Kidney epithelial cell (primary cell): ENCODE measurements around the gene PRTN3. TPM values are rescaled to one million over a fixed set of nuclear protein-coding genes. Genes with fewer than 3 reads are reported as not detected.
A peak's percentile ranks its signal among the peaks of the same experiment; 100 is the strongest.

Experiments
- DNase-seq: peaks from one replicate; pipeline ENCODE4 v3.0.0-alpha.2; 2010; ENCODE audit warnings: low read depth
- H3K27me3 ChIP-seq: 2 replicates; pipeline ENCODE4 v1.6.0; 2011; ENCODE audit warnings: low read length; ENCODE audit not compliant: control insufficient read depth, insufficient read depth
- H3K36me3 ChIP-seq: 2 replicates; pipeline ENCODE4 v1.5.1; 2011; ENCODE audit warnings: low read length; ENCODE audit not compliant: control insufficient read depth, insufficient read depth
- H3K4me3 ChIP-seq: 2 replicates; pipeline ENCODE4 v1.5.1; 2011; ENCODE audit warnings: low read depth, mild to moderate bottlenecking, control low read depth, low read length
- CTCF ChIP-seq: IDR thresholded peaks from 2 replicates; pipeline ENCODE4 v1.5.1; 2011; ENCODE audit warnings: mild to moderate bottlenecking, moderate library complexity, low read length, control low read depth, inconsistent platforms; ENCODE audit not compliant: insufficient read depth, poor library complexity, severe bottlenecking
- total RNA-seq: library from RNA; depleted of rRNA; stranded (reverse); fragments of >200 nt; gene quantifications from 2 replicates; pipeline ENCODE4 v1.2.3, GENCODE V29; 2015

The PRTN3 gene
- total RNA-seq, 1 donor from 2014 or later, result not detected

- peak; percentile 22 for TF ChIP-seq CTCF
Observed at GRCh38 chr19:883661-884211, 42.9 kb downstream of the PRTN3 start.

GRCh38 chr19:884420-885211 lies 43.8 kb downstream of the PRTN3 start:
- TF ChIP-seq CTCF, result no peak
- DNase-seq, result no peak
- H3K36me3 ChIP-seq, result no peaks in the 10 kb centered on the region
- H3K4me3 ChIP-seq, result no peak overlapping the region
- H3K27me3 ChIP-seq, result no peaks in the 10 kb centered on the region

More at GRCh38 chr19:883661-884211, 42.9 kb downstream of the PRTN3 start:
- H3K27me3 ChIP-seq, result no peaks in the 10 kb centered on the region
- no peaks in the 10 kb centered on the region for H3K36me3 ChIP-seq
- no peak overlapping the region for H3K4me3 ChIP-seq
- no peak for DNase-seq

GRCh38 chr19:885536-886224 lies 44.9 kb downstream of the PRTN3 start:
- no peak for TF ChIP-seq CTCF
- Histone ChIP-seq H3K36me3 (no peaks in the 10 kb centered on the region), H3K27me3 (no peaks in the 10 kb centered on the region), H3K4me3 (no peak overlapping the region)
- no peak for DNase-seq

- DNase-seq, result no peak
- Histone ChIP-seq H3K36me3 (no peaks in the 10 kb centered on the region), H3K4me3 (no peak overlapping the region), H3K27me3 (no peaks in the 10 kb centered on the region)
- TF ChIP-seq CTCF, result no peak
Observed at GRCh38 chr19:887072-887471, 46.3 kb downstream of the PRTN3 start.

GRCh38 chr19:887599-887998 lies 46.8 kb downstream of the PRTN3 start:
- no peaks in the 10 kb centered on the region for H3K36me3 ChIP-seq

More at GRCh38 chr19:887599-887998, 46.8 kb downstream of the PRTN3 start:
- DNase-seq, result no peak
- Histone ChIP-seq H3K4me3 (no peak overlapping the region), H3K27me3 (no peaks in the 10 kb centered on the region)
- TF ChIP-seq CTCF, result no peak
